ENCODE measurements around the gene KHK.

The KHK gene

DNA sequence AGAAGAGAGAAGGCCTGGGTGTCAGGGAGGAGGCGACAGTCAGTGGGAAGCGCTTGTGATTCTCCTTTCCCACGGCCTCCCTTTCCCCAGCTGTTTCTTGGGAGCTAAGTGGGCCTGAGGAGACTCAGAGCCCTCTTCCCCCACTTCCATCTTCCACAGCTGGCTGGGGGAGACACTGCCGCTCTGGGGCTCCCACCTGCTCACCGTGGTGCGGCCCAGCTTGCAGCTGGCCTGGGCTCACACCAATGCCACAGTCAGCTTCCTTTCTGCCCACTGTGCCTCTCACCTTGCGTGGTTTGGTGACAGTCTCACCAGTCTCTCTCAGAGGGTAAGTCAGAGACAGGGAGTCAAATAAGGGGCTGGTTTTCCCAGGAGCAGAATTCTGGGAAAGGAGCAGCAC lies 46.7 kb upstream of the KHK start:
- no peaks in the 10 kb centered on the region for H3K9me3 ChIP-seq (ENCODE audit: insufficient read depth, low read depth, low read length)
- H3K79me1 ChIP-seq (ENCODE audit: low read length), result no peaks in the 10 kb centered on the region
- H3K27ac ChIP-seq (ENCODE audit: low read depth, low read length), result no peak overlapping the region
- no peak overlapping the region for H4K91ac ChIP-seq (ENCODE audit: low read depth, low read length)
- peaks cover 72 to 81% of the 10 kb centered on the region in 2 experiments for H3K36me3 ChIP-seq (ENCODE audit: control insufficient read depth in 1 of 2, insufficient read depth in 2 of 2, low read length in 2 of 2)
- no peak overlapping the region for H3K4me2 ChIP-seq (ENCODE audit: low read length)
- no peak overlapping the region for H4K12ac ChIP-seq (ENCODE audit: low read depth, low read length)
- no peak overlapping the region for H2BK120ac ChIP-seq (ENCODE audit: insufficient read depth, low read length, poor library complexity)
- H3K27me3 ChIP-seq (ENCODE audit: insufficient read depth, low read length), result no peaks in the 10 kb centered on the region
- no peak for DNase-seq
- H3K4me1 ChIP-seq (ENCODE audit: control insufficient read depth in 1 of 2, insufficient read depth in 2 of 2, low read length in 2 of 2), result no peaks in the 10 kb centered on the region
- no peak overlapping the region for H2BK5ac ChIP-seq (ENCODE audit: low read depth, low read length, poor library complexity)
- no peak overlapping the region for H3K23ac ChIP-seq (ENCODE audit: low read length)
- WGBS (ENCODE audit: extremely low coverage, insufficient coverage, insufficient read length), result no CpG with 5 or more reads among the region's 7 CpGs
- H4K8ac ChIP-seq (ENCODE audit: low read depth, low read length), result no peak overlapping the region
- H2AFZ ChIP-seq (ENCODE audit: insufficient read depth, low read length, poor library complexity), result no peak overlapping the region
- no peak overlapping the region for H3K9ac ChIP-seq (ENCODE audit: low read length)
- H3K79me2 ChIP-seq (ENCODE audit: control insufficient read depth, insufficient read depth, low read length, poor library complexity), result no peaks in the 10 kb centered on the region
- no peak overlapping the region for H3K4me3 ChIP-seq (ENCODE audit: low read depth, low read length)
- H2BK12ac ChIP-seq (ENCODE audit: low read length), result no peak overlapping the region
- H3K4ac ChIP-seq (ENCODE audit: low read depth, low read length), result no peak overlapping the region
- no peak overlapping the region for H3K18ac ChIP-seq (ENCODE audit: low read length)
- H3K14ac ChIP-seq (ENCODE audit: low read length), result no peak overlapping the region
- no peak overlapping the region for H2AK5ac ChIP-seq (ENCODE audit: low read length)

GRCh38 chr2:27040282-27040681 lies 46.3 kb upstream of the KHK start:
- H2BK120ac ChIP-seq (ENCODE audit: insufficient read depth, low read length, poor library complexity), result no peak overlapping the region
- H3K18ac ChIP-seq (ENCODE audit: low read length), result no peak overlapping the region
- no peaks in the 10 kb centered on the region for H3K79me1 ChIP-seq (ENCODE audit: low read length)
- H3K14ac ChIP-seq (ENCODE audit: low read length), result no peak overlapping the region
- no peak overlapping the region for H3K23ac ChIP-seq (ENCODE audit: low read length)
- H4K8ac ChIP-seq (ENCODE audit: low read depth, low read length), result no peak overlapping the region
- no peaks in the 10 kb centered on the region for H3K27me3 ChIP-seq (ENCODE audit: insufficient read depth, low read length)
- H2AK5ac ChIP-seq (ENCODE audit: low read length), result no peak overlapping the region
- DNase-seq, result no peak
- H3K4me3 ChIP-seq (ENCODE audit: low read depth, low read length), result no peak overlapping the region
- H2BK5ac ChIP-seq (ENCODE audit: low read depth, low read length, poor library complexity), result no peak overlapping the region
- H3K4me1 ChIP-seq (ENCODE audit: control insufficient read depth in 1 of 2, insufficient read depth in 2 of 2, low read length in 2 of 2), result no peaks in the 10 kb centered on the region
- H3K9ac ChIP-seq (ENCODE audit: low read length), result no peak overlapping the region
- H3K9me3 ChIP-seq (ENCODE audit: insufficient read depth, low read depth, low read length), result no peaks in the 10 kb centered on the region
- H3K4me2 ChIP-seq (ENCODE audit: low read length), result no peak overlapping the region
- no peak overlapping the region for H4K91ac ChIP-seq (ENCODE audit: low read depth, low read length)
- H3K27ac ChIP-seq (ENCODE audit: low read depth, low read length), result no peak overlapping the region
- no peak overlapping the region for H3K4ac ChIP-seq (ENCODE audit: low read depth, low read length)
- no peak overlapping the region for H2AFZ ChIP-seq (ENCODE audit: insufficient read depth, low read length, poor library complexity)
- no CpG with 5 or more reads among the region's 8 CpGs for WGBS (ENCODE audit: extremely low coverage, insufficient coverage, insufficient read length)
- H4K12ac ChIP-seq (ENCODE audit: low read depth, low read length), result no peak overlapping the region
- no peaks in the 10 kb centered on the region for H3K79me2 ChIP-seq (ENCODE audit: control insufficient read depth, insufficient read depth, low read length, poor library complexity)
- peaks cover 68 to 77% of the 10 kb centered on the region in 2 experiments for H3K36me3 ChIP-seq (ENCODE audit: control insufficient read depth in 1 of 2, insufficient read depth in 2 of 2, low read length in 2 of 2)
- no peak overlapping the region for H2BK12ac ChIP-seq (ENCODE audit: low read length)

DNA sequence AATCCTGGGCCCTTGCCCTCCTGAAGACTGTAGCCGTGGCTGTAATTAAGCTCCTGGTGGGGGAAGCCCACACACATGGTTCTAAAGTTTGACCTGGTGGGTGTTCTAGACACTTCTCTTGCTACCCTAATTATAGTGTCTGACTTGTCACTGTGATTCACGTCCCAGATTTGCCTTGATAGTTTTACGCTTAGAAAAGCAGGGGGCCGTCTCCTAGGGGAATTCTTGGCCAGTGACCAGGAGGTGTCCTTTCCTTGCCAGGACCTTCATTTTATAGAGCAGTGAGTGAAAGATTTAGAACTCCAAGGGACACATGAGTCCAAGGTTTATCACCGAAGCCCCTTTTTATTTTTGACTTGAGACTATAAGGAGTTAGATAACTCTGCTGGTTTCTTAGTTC lies 44.8 kb upstream of the KHK start:
- no peak overlapping the region for H3K4me3 ChIP-seq (ENCODE audit: low read depth, low read length)
- no peak overlapping the region for H3K4me2 ChIP-seq (ENCODE audit: low read length)
- no peak overlapping the region for H3K23ac ChIP-seq (ENCODE audit: low read length)
- H3K14ac ChIP-seq (ENCODE audit: low read length), result no peak overlapping the region
- no peak overlapping the region for H2BK12ac ChIP-seq (ENCODE audit: low read length)
- no peak overlapping the region for H2BK120ac ChIP-seq (ENCODE audit: insufficient read depth, low read length, poor library complexity)
- no peak overlapping the region for H2AFZ ChIP-seq (ENCODE audit: insufficient read depth, low read length, poor library complexity)
- H3K9me3 ChIP-seq (ENCODE audit: insufficient read depth, low read depth, low read length), result no peaks in the 10 kb centered on the region
- no peak overlapping the region for H4K91ac ChIP-seq (ENCODE audit: low read depth, low read length)
- DNase-seq, result no peak
- H3K79me1 ChIP-seq (ENCODE audit: low read length), result no peaks in the 10 kb centered on the region
- H3K36me3 ChIP-seq (ENCODE audit: control insufficient read depth in 1 of 2, insufficient read depth in 2 of 2, low read length in 2 of 2), result peaks cover 54 to 62% of the 10 kb centered on the region in 2 experiments
- H3K9ac ChIP-seq (ENCODE audit: low read length), result no peak overlapping the region
- no peaks in the 10 kb centered on the region for H3K4me1 ChIP-seq (ENCODE audit: control insufficient read depth in 1 of 2, insufficient read depth in 2 of 2, low read length in 2 of 2)
- no peak overlapping the region for H3K18ac ChIP-seq (ENCODE audit: low read length)
- no peaks in the 10 kb centered on the region for H3K79me2 ChIP-seq (ENCODE audit: control insufficient read depth, insufficient read depth, low read length, poor library complexity)
- no peak overlapping the region for H4K12ac ChIP-seq (ENCODE audit: low read depth, low read length)
- no peak overlapping the region for H3K4ac ChIP-seq (ENCODE audit: low read depth, low read length)
- no peak overlapping the region for H2BK5ac ChIP-seq (ENCODE audit: low read depth, low read length, poor library complexity)
- no peak overlapping the region for H2AK5ac ChIP-seq (ENCODE audit: low read length)
- H4K8ac ChIP-seq (ENCODE audit: low read depth, low read length), result no peak overlapping the region
- H3K27ac ChIP-seq (ENCODE audit: low read depth, low read length), result no peak overlapping the region
- no peaks in the 10 kb centered on the region for H3K27me3 ChIP-seq (ENCODE audit: insufficient read depth, low read length)
- no CpG with 5 or more reads among the region's 5 CpGs for WGBS (ENCODE audit: extremely low coverage, insufficient coverage, insufficient read length)

DNA sequence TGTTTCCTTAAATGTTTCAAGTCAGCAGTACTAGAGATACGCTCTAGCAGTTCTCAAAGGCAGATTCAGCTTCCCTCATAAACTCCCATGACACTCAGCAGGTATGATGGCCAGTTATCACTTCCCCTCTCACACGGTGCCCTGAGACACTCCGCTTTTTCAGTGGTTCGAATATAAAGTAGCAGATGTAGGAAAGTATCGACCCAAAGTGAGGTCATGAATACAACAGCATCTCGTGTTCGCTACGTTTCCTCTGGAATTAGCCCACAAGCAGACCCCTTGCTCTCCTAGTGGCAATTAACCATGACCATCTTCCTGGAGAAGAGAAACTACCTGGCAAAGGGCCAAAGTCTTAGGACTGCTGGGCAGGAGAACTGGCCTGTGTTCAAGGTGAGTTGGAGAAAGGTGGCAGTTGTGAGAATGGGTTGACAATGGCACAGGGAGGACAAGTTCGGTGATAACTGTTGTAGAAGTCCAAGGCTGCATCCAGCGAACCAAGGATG lies 44.4 kb upstream of the KHK start:
- no peak overlapping the region for H2BK12ac ChIP-seq (ENCODE audit: low read length)
- no peak overlapping the region for H2BK120ac ChIP-seq (ENCODE audit: insufficient read depth, low read length, poor library complexity)
- no peak for DNase-seq
- H3K4ac ChIP-seq (ENCODE audit: low read depth, low read length), result no peak overlapping the region
- H3K4me1 ChIP-seq (ENCODE audit: control insufficient read depth in 1 of 2, insufficient read depth in 2 of 2, low read length in 2 of 2), result no peaks in the 10 kb centered on the region
- no peak overlapping the region for H4K12ac ChIP-seq (ENCODE audit: low read depth, low read length)
- no peaks in the 10 kb centered on the region for H3K9me3 ChIP-seq (ENCODE audit: insufficient read depth, low read depth, low read length)
- no peaks in the 10 kb centered on the region for H3K27me3 ChIP-seq (ENCODE audit: insufficient read depth, low read length)
- no CpG with 5 or more reads among the region's 10 CpGs for WGBS (ENCODE audit: extremely low coverage, insufficient coverage, insufficient read length)
- H3K4me3 ChIP-seq (ENCODE audit: low read depth, low read length), result no peak overlapping the region
- H3K4me2 ChIP-seq (ENCODE audit: low read length), result no peak overlapping the region
- no peak overlapping the region for H3K23ac ChIP-seq (ENCODE audit: low read length)
- peaks cover 51 to 58% of the 10 kb centered on the region in 2 experiments for H3K36me3 ChIP-seq (ENCODE audit: control insufficient read depth in 1 of 2, insufficient read depth in 2 of 2, low read length in 2 of 2)
- no peak overlapping the region for H2AFZ ChIP-seq (ENCODE audit: insufficient read depth, low read length, poor library complexity)
- H4K91ac ChIP-seq (ENCODE audit: low read depth, low read length), result no peak overlapping the region
- H4K8ac ChIP-seq (ENCODE audit: low read depth, low read length), result no peak overlapping the region
- H3K79me1 ChIP-seq (ENCODE audit: low read length), result no peaks in the 10 kb centered on the region
- H3K9ac ChIP-seq (ENCODE audit: low read length), result no peak overlapping the region
- no peak overlapping the region for H2BK5ac ChIP-seq (ENCODE audit: low read depth, low read length, poor library complexity)
- H2AK5ac ChIP-seq (ENCODE audit: low read length), result no peak overlapping the region
- no peak overlapping the region for H3K18ac ChIP-seq (ENCODE audit: low read length)
- H3K27ac ChIP-seq (ENCODE audit: low read depth, low read length), result no peak overlapping the region
- H3K14ac ChIP-seq (ENCODE audit: low read length), result no peak overlapping the region
- no peaks in the 10 kb centered on the region for H3K79me2 ChIP-seq (ENCODE audit: control insufficient read depth, insufficient read depth, low read length, poor library complexity)

All from trophoblast cell (in vitro differentiated cells and primary cell).